Caco-2 (cell line): Measurements from ENCODE around the gene MYO9B. TPM values are rescaled to one million over a fixed set of nuclear protein-coding genes. Genes with fewer than 3 reads are reported as not detected.

Experiments used
- BruUV-seq: library from RNA; stranded (reverse); fragments of 400-500 nt; replicated peaks from 2 replicates; lab custom pipeline; 2021; lab: Mats Ljungman, UMichigan
- CTCF ChIA-PET: fragments of 300-600 bp; sonication (Branson Sonifier 250); formaldehyde crosslinking; loops from one replicate; lab custom pipeline; 2022; ENCODE audit warnings: antibody characterized with exemption; lab: Charles Lee
- POLR2A ChIA-PET: fragments of 300-600 bp; sonication (Branson Sonifier 250); formaldehyde crosslinking; loops from one replicate; lab custom pipeline; 2022; ENCODE audit warnings: antibody characterized with exemption; lab: Charles Lee
- DNase-seq, 2 experiments: peaks; one replicate each; pipeline versions ENCODE4 v3.0.0 to v3.0.0-alpha.2; 2020 to 2022
- H3K27me3 ChIP-seq: replicated peaks from 2 replicates; pipeline ENCODE4 v1.6.0; 2011; ENCODE audit warnings: low read length; ENCODE audit not compliant: control insufficient read depth, insufficient read depth
- H3K36me3 ChIP-seq: 2 replicates; pipeline ENCODE4 v1.5.1; 2011; ENCODE audit warnings: low read length; ENCODE audit not compliant: control insufficient read depth, insufficient read depth
- H3K4me1 ChIP-seq: fragments of 250-450 bp; sonication (Bioruptor Pico); 2 replicates; pipeline ENCODE4 v1.5.1; 2020; ENCODE audit warnings: mild to moderate bottlenecking
- H3K4me3 ChIP-seq: 2 replicates; pipeline ENCODE4 v1.5.1; 2011; ENCODE audit warnings: low read depth, mild to moderate bottlenecking, control low read depth, low read length
- H3K9me3 ChIP-seq: fragments of 250-450 bp; sonication (Bioruptor Pico); 2 replicates; pipeline ENCODE4 v1.5.1; 2020; ENCODE audit warnings: mild to moderate bottlenecking, moderate library complexity
- H3K27ac Mint-ChIP-seq: one replicate; pipeline ENCODE4 v1.8.0; 2022; ENCODE audit warnings: mixed read lengths; ENCODE audit not compliant: unreplicated experiment
- H3K27me3 Mint-ChIP-seq: one replicate; pipeline ENCODE4 v1.8.0; 2022; ENCODE audit warnings: mixed read lengths; ENCODE audit not compliant: insufficient read depth, unreplicated experiment
- H3K36me3 Mint-ChIP-seq: one replicate; pipeline ENCODE4 v1.8.0; 2022; ENCODE audit warnings: mild to moderate bottlenecking, mixed read lengths; ENCODE audit not compliant: insufficient read depth, unreplicated experiment
- H3K4me1 Mint-ChIP-seq: one replicate; pipeline ENCODE4 v1.8.0; 2022; ENCODE audit warnings: low read depth, mixed read lengths; ENCODE audit not compliant: unreplicated experiment
- H3K4me3 Mint-ChIP-seq: one replicate; pipeline ENCODE4 v1.8.0; 2022; ENCODE audit warnings: mild to moderate bottlenecking, moderate library complexity, mixed read lengths; ENCODE audit not compliant: unreplicated experiment
- H3K9me3 Mint-ChIP-seq: one replicate; pipeline ENCODE4 v1.8.0; 2022; ENCODE audit warnings: mixed read lengths; ENCODE audit not compliant: unreplicated experiment
- CTCF ChIP-seq, 2 experiments: fragments of 200-600 bp in 1 of 2; IDR thresholded peaks; 1 replicate in 1 of 2; 2 replicates in 1 of 2; pipeline versions ENCODE4 v1.5.1 to v1.8.0; 2011 to 2022; ENCODE audit warnings: antibody characterized with exemption in 1 of 2, control low read depth in 1 of 2, inconsistent platforms in 1 of 2, low read depth in 1 of 2, low read length in 1 of 2, mild to moderate bottlenecking in 1 of 2, moderate library complexity in 1 of 2; ENCODE audit not compliant: insufficient read depth in 1 of 2, severe bottlenecking in 1 of 2, unreplicated experiment in 1 of 2
- intact Hi-C: fragments of 100-400 bp; cut with micrococcal nuclease; formaldehyde crosslinking; loops from one replicate; pipeline ENCODE4 v1.10.0; 2022; ENCODE audit not compliant: unreplicated experiment
- total RNA-seq: library from RNA; stranded (reverse); gene quantifications from 2 replicates; pipeline ENCODE4 v1.2.3, GENCODE V29; 2022

The MYO9B gene
- total RNA-seq, 1 experiment from 2014 or later, result 47.6 TPM

- CTCF ChIA-PET, result no interaction called here
- intact Hi-C loops, result no loop called here
- Mint-ChIP-seq H3K9me3 (no peaks in the 10 kb centered on the region), H3K27ac (peak within 1 kb of the TSS; percentile 4), H3K27me3 (peaks cover 7% of the 10 kb centered on the region), H3K36me3 (peaks cover 4% of the 10 kb centered on the region), H3K4me3 (peak within 1 kb of the TSS; percentile 69), H3K4me1 (peaks cover 7% of the 10 kb centered on the region)
- POLR2A ChIA-PET, result no interaction called here
- no peak for DNase-seq
- Histone ChIP-seq H3K9me3 (no peaks in the 10 kb centered on the region), H3K36me3 (no peaks in the 10 kb centered on the region), H3K27me3 (no peaks in the 10 kb centered on the region), H3K4me1 (peaks cover 9% of the 10 kb centered on the region; the same call in 1 of the 2 replicates), H3K4me3 (peak within 1 kb of the TSS; percentile 45)
- no peak for TF ChIP-seq CTCF (IDR thresholded peaks at IDR 0.05; ENCODE audit: insufficient read depth in 1 of 2, low read depth in 1 of 2, low read length in 1 of 2, severe bottlenecking in 1 of 2, unreplicated experiment in 1 of 2)
- no TSS peak for BruUV-seq
Measured at GRCh38 chr19:17026706-17027534, 48.7 kb upstream of the MYO9B start, which contains the start of gene CPAMD8. Gene CPAMD8, minus strand, starts transcription at chr19:17026810. Its CDS starts 168 bp downstream, at chr19:17026642.

GRCh38 chr19:17027535-17027975 lies 48.0 kb upstream of the MYO9B start:
- intact Hi-C loops, result no loop called here

DNA sequence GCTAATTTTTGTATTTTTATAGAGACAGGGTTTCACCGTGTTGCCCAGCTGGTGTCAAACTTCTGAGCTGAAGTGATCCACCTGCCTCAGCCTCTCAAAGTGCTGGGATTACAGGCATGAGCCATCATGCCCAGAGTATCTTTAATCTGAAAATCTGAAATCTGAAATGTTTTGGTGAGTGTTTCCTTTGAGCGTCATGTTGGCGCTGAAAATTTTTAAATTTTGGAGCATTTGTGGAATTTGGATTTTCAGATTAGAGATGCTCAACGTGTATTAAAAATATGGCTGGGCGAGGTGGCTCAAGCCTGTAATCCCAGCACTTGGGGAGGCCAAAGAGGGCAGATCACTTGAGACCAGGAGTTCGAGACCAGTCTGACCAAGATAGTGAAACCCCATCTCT lies 43.8 kb upstream of the MYO9B start:
- H3K27me3 Mint-ChIP-seq, result peaks cover 7% of the 10 kb centered on the region
- no peak for DNase-seq
- H3K36me3 Mint-ChIP-seq, result no peaks in the 10 kb centered on the region
- intact Hi-C loops, result no loop called here
- H3K9me3 Mint-ChIP-seq, result no peaks in the 10 kb centered on the region
- no TSS peak for BruUV-seq
- POLR2A ChIA-PET, result no interaction called here
- no peak for TF ChIP-seq CTCF (IDR thresholded peaks at IDR 0.05; ENCODE audit: insufficient read depth in 1 of 2, low read depth in 1 of 2, low read length in 1 of 2, severe bottlenecking in 1 of 2, unreplicated experiment in 1 of 2)
- Histone ChIP-seq H3K9me3 (no peaks in the 10 kb centered on the region), H3K4me3 (no peak overlapping the region), H3K4me1 (no peaks in the 10 kb centered on the region), H3K36me3 (no peaks in the 10 kb centered on the region), H3K27me3 (no peaks in the 10 kb centered on the region)
- H3K4me3 Mint-ChIP-seq, result no peak overlapping the region
- CTCF ChIA-PET, result no interaction called here
- no peak overlapping the region for H3K27ac Mint-ChIP-seq
- no peaks in the 10 kb centered on the region for H3K4me1 Mint-ChIP-seq

More at GRCh38 chr19:17027535-17027975, 48.0 kb upstream of the MYO9B start:
- H3K4me1 ChIP-seq, result peaks cover 4% of the 10 kb centered on the region; the same call in 1 of the 2 replicates
- Mint-ChIP-seq H3K9me3 (no peaks in the 10 kb centered on the region), H3K4me1 (peaks cover 7% of the 10 kb centered on the region), H3K4me3 (peak overlapping the region; percentile 53), H3K36me3 (peaks cover 4% of the 10 kb centered on the region), H3K27me3 (peaks cover 10% of the 10 kb centered on the region), H3K27ac (no peak overlapping the region)
- BruUV-seq, result no TSS peak
- ChIA-PET CTCF (no interaction called here), POLR2A (no interaction called here)
- no peaks in the 10 kb centered on the region for H3K9me3 ChIP-seq
- no peaks in the 10 kb centered on the region for H3K27me3 ChIP-seq
- H3K4me3 ChIP-seq, result no peak overlapping the region
- no peak for DNase-seq
- no peak for TF ChIP-seq CTCF (IDR thresholded peaks at IDR 0.05; ENCODE audit: insufficient read depth in 1 of 2, low read depth in 1 of 2, low read length in 1 of 2, severe bottlenecking in 1 of 2, unreplicated experiment in 1 of 2)
- H3K36me3 ChIP-seq, result no peaks in the 10 kb centered on the region
